PC-3 (cell line): ENCODE measurements around the gene STAMBPL1. TPM values are rescaled to one million over a fixed set of nuclear protein-coding genes. Genes with fewer than 3 reads are reported as not detected.

ENCODE experiments used
- ATAC-seq: fragments of 200-7000 bp; cut with Tn5 transposase; 2 replicates; pipeline ENCODE4 v1.9.1; 2020; ENCODE audit warnings: mild to moderate bottlenecking, moderate library complexity
- BruUV-seq: library from RNA; stranded (reverse); fragments of 400-500 nt; replicated peaks from 2 replicates; lab custom pipeline; 2021; lab: Mats Ljungman, UMichigan
- CTCF ChIA-PET: fragments of 300-600 bp; sonication (Branson Sonifier 250); formaldehyde crosslinking; loops from one replicate; lab custom pipeline; 2022; ENCODE audit warnings: antibody characterized with exemption; lab: Charles Lee
- POLR2A ChIA-PET: fragments of 300-600 bp; sonication (Branson Sonifier 250); formaldehyde crosslinking; loops from one replicate; lab custom pipeline; 2022; ENCODE audit warnings: antibody characterized with exemption; ENCODE audit not compliant: unreplicated experiment; lab: Charles Lee
- DNase-seq: peaks from one replicate; pipeline ENCODE4 v3.0.0-alpha.2; 2015
- H2AFZ ChIP-seq: fragments of 300-600 bp; sonication (generic); 2 replicates; pipeline ENCODE4 v1.6.0; 2016; ENCODE audit warnings: antibody characterized with exemption, low read length
- H3F3A ChIP-seq: fragments of 300-600 bp; sonication (generic); one replicate; pipeline ENCODE4 v1.6.0; 2017; ENCODE audit warnings: antibody characterized with exemption, low read length, control low read depth, mild to moderate bottlenecking; ENCODE audit not compliant: unreplicated experiment
- H3K27ac ChIP-seq: fragments of 300-600 bp; sonication (generic); 2 replicates; pipeline ENCODE4 v1.5.1; 2016; ENCODE audit warnings: mild to moderate bottlenecking, low read length
- H3K27me3 ChIP-seq: fragments of 300-600 bp; sonication (generic); 2 replicates; pipeline ENCODE4 v1.6.1; 2016; ENCODE audit warnings: low read length, mixed read lengths
- H3K36me3 ChIP-seq: fragments of 300-600 bp; sonication (generic); 2 replicates; pipeline ENCODE4 v1.6.1; 2016; ENCODE audit warnings: low read depth, mixed run types, low read length, mixed read lengths
- H3K4me1 ChIP-seq: fragments of 300-600 bp; sonication (generic); 2 replicates; pipeline ENCODE4 v1.5.1; 2016; ENCODE audit warnings: low read length; ENCODE audit not compliant: insufficient read depth
- H3K4me2 ChIP-seq: fragments of 300-600 bp; sonication (generic); 2 replicates; pipeline ENCODE4 v1.6.0; 2016; ENCODE audit warnings: low read length
- H3K4me3 ChIP-seq: fragments of 300-600 bp; sonication (generic); 2 replicates; pipeline ENCODE4 v1.5.1; 2016; ENCODE audit warnings: mild to moderate bottlenecking, low read length, mixed read lengths
- H3K79me2 ChIP-seq: fragments of 300-600 bp; sonication (generic); 2 replicates; pipeline ENCODE4 v1.6.1; 2017; ENCODE audit warnings: low read length, mixed read lengths
- H3K9ac ChIP-seq: fragments of 300-600 bp; sonication (generic); 2 replicates; pipeline ENCODE4 v1.6.0; 2016; ENCODE audit warnings: mild to moderate bottlenecking, low read length
- H3K9me2 ChIP-seq: fragments of 300-600 bp; sonication (generic); replicated peaks from 2 replicates; pipeline ENCODE4 v1.6.1; 2016; ENCODE audit warnings: mixed run types, low read length, mixed read lengths
- H3K9me3 ChIP-seq: fragments of 300-600 bp; sonication (generic); 2 replicates; pipeline ENCODE4 v1.6.1; 2016; ENCODE audit warnings: low read length, mixed read lengths
- H4K20me1 ChIP-seq: fragments of 300-600 bp; sonication (generic); 2 replicates; pipeline ENCODE4 v1.6.1; 2016; ENCODE audit warnings: low read length, mixed read lengths
- CTCF ChIP-seq: fragments of 300-600 bp; sonication (generic); conservative IDR thresholded peaks from 2 replicates; pipeline ENCODE4 v1.5.1; 2017; ENCODE audit warnings: antibody characterized with exemption, low read depth, mild to moderate bottlenecking, low read length
- EZH2 ChIP-seq: fragments of 300-600 bp; sonication (generic); IDR thresholded peaks from one replicate; pipeline ENCODE4 v1.6.1; 2017; ENCODE audit warnings: antibody characterized with exemption, mild to moderate bottlenecking, low read length; ENCODE audit not compliant: unreplicated experiment
- EZH2phosphoT487 ChIP-seq: fragments of 300-600 bp; sonication (generic); IDR thresholded peaks from 2 replicates; pipeline ENCODE4 v1.6.1; 2018; ENCODE audit warnings: mild to moderate bottlenecking, antibody characterized with exemption, low read length, borderline replicate concordance
- intact Hi-C: fragments of 100-400 bp; cut with micrococcal nuclease; formaldehyde crosslinking; loops from 2 replicates; pipeline ENCODE4 v1.9.0; 2023
- total RNA-seq: library from RNA; depleted of rRNA; stranded (reverse); fragments of >200 nt; gene quantifications from 2 replicates; pipeline ENCODE4 v1.2.3, GENCODE V29; 2014

STAMBPL1 gene
- total RNA-seq, 1 experiment from 2014 or later, result 19.5 TPM

GRCh38 chr10:88962336-88962735 is 82.3 kb downstream of the STAMBPL1 start:
- H3K27ac ChIP-seq, result no peak overlapping the region
- TF ChIP-seq EZH2phosphoT487 (no peak), CTCF (no peak), EZH2 (no peak)
- no peaks in the 10 kb centered on the region for H3K9me3 ChIP-seq
- H3K36me3 ChIP-seq, result no peaks in the 10 kb centered on the region
- no peaks in the 10 kb centered on the region for H3K9me2 ChIP-seq
- no peaks in the 10 kb centered on the region for H3K4me1 ChIP-seq
- intact Hi-C loops, result no loop called here
- H2AFZ ChIP-seq, result no peak overlapping the region
- BruUV-seq, result no TSS peak
- H3K79me2 ChIP-seq, result no peaks in the 10 kb centered on the region
- no peak overlapping the region for H3K4me2 ChIP-seq
- DNase-seq (no peak), ATAC-seq (no peak)
- no peaks in the 10 kb centered on the region for H3K27me3 ChIP-seq
- no peaks in the 10 kb centered on the region for H4K20me1 ChIP-seq
- H3K9ac ChIP-seq, result no peak overlapping the region
- POLR2A ChIA-PET, result no interaction called here
- no peaks in the 10 kb centered on the region for H3F3A ChIP-seq
- CTCF ChIA-PET, result no interaction called here
- H3K4me3 ChIP-seq, result no peak overlapping the region

DNA sequence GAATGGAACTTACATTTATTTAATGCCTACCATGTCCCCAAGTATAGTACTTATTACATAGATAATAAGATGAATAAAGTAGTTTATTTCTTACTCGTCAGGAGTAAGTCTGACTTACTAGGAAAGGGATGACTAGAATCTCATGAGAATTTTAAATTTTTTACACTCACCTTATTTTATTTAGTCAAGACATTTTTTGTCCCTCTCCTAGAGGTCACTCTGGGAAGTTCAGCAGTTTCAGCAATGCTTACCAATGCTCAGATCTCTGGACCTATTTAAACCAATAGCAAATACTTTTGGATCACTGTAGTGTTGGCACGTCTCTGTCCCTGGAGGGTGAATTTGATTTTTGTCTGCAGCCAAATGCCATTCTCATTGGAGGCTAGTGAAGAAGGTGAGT is 83.3 kb downstream of the STAMBPL1 start:
- CTCF ChIA-PET, result no interaction called here
- H3K4me1 ChIP-seq, result no peaks in the 10 kb centered on the region
- ATAC-seq, result no peak

More for the DNA sequence above, 83.3 kb downstream of the STAMBPL1 start:
- Histone ChIP-seq H3K9ac (no peak overlapping the region), H4K20me1 (no peaks in the 10 kb centered on the region), H3K9me2 (no peaks in the 10 kb centered on the region), H3K79me2 (no peaks in the 10 kb centered on the region), H3F3A (no peaks in the 10 kb centered on the region), H3K36me3 (no peaks in the 10 kb centered on the region), H3K27me3 (no peaks in the 10 kb centered on the region), H3K4me3 (no peak overlapping the region), H2AFZ (no peak overlapping the region), H3K9me3 (no peaks in the 10 kb centered on the region), H3K4me2 (no peak overlapping the region), H3K27ac (no peak overlapping the region)
- no peak for TF ChIP-seq CTCF
- no peak for TF ChIP-seq EZH2
- no peak for TF ChIP-seq EZH2phosphoT487
- intact Hi-C loops, result no loop called here
- no peak for DNase-seq
- POLR2A ChIA-PET, result no interaction called here
- no TSS peak for BruUV-seq
